Measurements from ENCODE around the gene GPC5. TPM values are rescaled to one million over a fixed set of nuclear protein-coding genes. Genes with fewer than 3 reads are reported as not detected.

The GPC5 gene
- total RNA-seq, 1 experiment from 2014 or later = 0.15 TPM

- no peaks in the 10 kb centered on the region for H3K27me3 ChIP-seq (ENCODE audit: insufficient read depth, low read length)
- H2BK120ac ChIP-seq (ENCODE audit: low read depth, low read length, poor library complexity, severe bottlenecking) = no peak overlapping the region
- no peak overlapping the region for H2BK5ac ChIP-seq (ENCODE audit: insufficient read length, low read length)
- no peak overlapping the region for H4K91ac ChIP-seq (ENCODE audit: insufficient read length, low read depth, low read length)
- no peak overlapping the region for H3K27ac ChIP-seq (ENCODE audit: insufficient read length, low read depth, low read length)
- Mint-ChIP-seq H3K4me3 (no peak overlapping the region), H3K4me1 (no peaks in the 10 kb centered on the region), H3K36me3 (ENCODE audit: insufficient read depth in 1 of 3, low read depth in 3 of 3) (no peaks in the 10 kb centered on the region), H3K27me3 (ENCODE audit: low read depth) (no peaks in the 10 kb centered on the region), H3K27ac (no peak overlapping the region; a peak in 1 of 7 replicates), H3K9me3 (no peaks in the 10 kb centered on the region)
- no peaks in the 10 kb centered on the region for H4K20me1 ChIP-seq (ENCODE audit: control insufficient read depth, insufficient read depth, insufficient read length)
- no peak overlapping the region for H4K8ac ChIP-seq (replicated peaks; ENCODE audit: insufficient read length, low read depth, low read length)
- no peak overlapping the region for H2BK15ac ChIP-seq (ENCODE audit: low read depth, low read length)
- H2BK20ac ChIP-seq (ENCODE audit: low read depth, low read length, poor library complexity, severe bottlenecking) = no peak overlapping the region
- no peak overlapping the region for H3K56ac ChIP-seq (ENCODE audit: insufficient read length, low read depth, low read length)
- no peaks in the 10 kb centered on the region for H3K79me1 ChIP-seq (ENCODE audit: insufficient read depth, low read depth, low read length, poor library complexity, severe bottlenecking)
- no peak overlapping the region for H3K4me2 ChIP-seq (ENCODE audit: insufficient read depth, insufficient read length, low read length)
- no peak overlapping the region for H3K9ac ChIP-seq (ENCODE audit: extremely low read depth, insufficient read length, low read length)
- no peak overlapping the region for H4K5ac ChIP-seq (ENCODE audit: insufficient read length, low read depth, low read length)
- H3K4ac ChIP-seq (ENCODE audit: low read depth, low read length) = no peak overlapping the region
- no peak overlapping the region for H3K18ac ChIP-seq (ENCODE audit: insufficient read length, low read depth, low read length)
- no peak overlapping the region for H3K14ac ChIP-seq (ENCODE audit: insufficient read depth, low read length)
- H2AK5ac ChIP-seq (ENCODE audit: insufficient read length, low read length) = no peak overlapping the region
- WGBS (ENCODE audit: extremely low coverage, insufficient read length, low lambda C conversion rate) = no CpG with 5 or more reads among the region's 2 CpGs
- DNase-seq = no peak
- H3K79me2 ChIP-seq (ENCODE audit: insufficient read depth, low read length) = no peaks in the 10 kb centered on the region
- no peak overlapping the region for H2BK12ac ChIP-seq (ENCODE audit: insufficient read length, low read depth, low read length)
- no peaks in the 10 kb centered on the region for H3K23me2 ChIP-seq (ENCODE audit: insufficient read length, low read depth, low read length, poor library complexity, severe bottlenecking)
- no peak overlapping the region for H2AFZ ChIP-seq (ENCODE audit: low read length)
- H3K4me1 ChIP-seq (ENCODE audit: insufficient read depth, low read length) = no peaks in the 10 kb centered on the region
- H3K9me3 ChIP-seq (ENCODE audit: control insufficient read depth, low read depth, low read length) = no peaks in the 10 kb centered on the region
- no peak overlapping the region for H3T11ph ChIP-seq (ENCODE audit: low read length)
- no peak for TF ChIP-seq CTCF (conservative IDR thresholded peaks at IDR 0.05)
- H3K23ac ChIP-seq (ENCODE audit: insufficient read length, low read depth, low read length) = no peak overlapping the region
Observed at GRCh38 chr13:91450913-91451312, 52.5 kb downstream of the GPC5 start.

All from H9 (cell line).